ENCODE data around the gene TNRC6C.

DNA sequence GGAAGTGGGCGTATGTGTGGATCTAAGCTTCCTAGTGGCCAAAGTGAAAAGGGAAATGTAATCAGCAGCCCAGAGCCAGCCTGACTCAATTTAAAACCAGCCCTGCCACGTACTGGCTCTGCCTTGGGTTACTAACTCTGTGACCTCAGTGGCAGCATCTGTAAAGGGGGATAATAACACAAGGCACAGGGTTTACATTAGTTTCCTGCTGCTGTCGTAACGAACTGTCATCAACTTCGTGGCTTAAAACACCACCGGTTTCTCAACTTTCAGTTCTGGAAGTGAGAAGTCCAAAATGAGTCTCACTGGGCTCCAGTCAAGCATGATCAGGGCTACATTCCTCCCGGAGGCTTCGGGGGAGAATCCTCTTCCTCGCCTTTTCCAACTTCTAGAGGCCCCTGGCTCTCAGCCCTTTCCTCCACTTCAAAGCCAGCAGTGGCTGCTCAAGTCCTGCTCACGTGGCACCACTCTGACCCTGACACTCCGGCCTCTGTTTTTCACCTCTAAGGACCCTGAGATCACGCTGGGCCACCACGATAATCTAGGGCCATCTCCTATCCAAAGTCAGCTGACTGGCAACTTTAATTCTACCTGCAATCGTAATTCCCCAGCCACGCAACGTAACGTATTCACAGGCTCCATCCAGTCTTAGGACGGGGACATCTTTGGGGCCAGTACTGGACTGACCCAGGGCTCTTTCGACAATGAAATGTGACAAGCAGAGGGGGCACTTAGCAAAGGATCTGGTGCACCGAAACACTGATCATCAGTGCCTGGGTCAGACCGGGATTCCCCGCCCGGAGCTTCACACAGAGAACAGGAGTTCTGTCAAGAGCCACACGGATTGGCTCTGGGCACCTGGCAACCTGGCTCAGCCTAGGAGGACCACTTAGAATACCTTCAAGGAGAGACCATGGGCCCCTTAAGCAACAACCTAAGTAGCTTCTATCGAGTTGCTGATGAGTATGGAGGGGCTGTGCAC is 155.6 kb downstream of the TNRC6C start:
- TF ChIP-seq, protein P1, sequence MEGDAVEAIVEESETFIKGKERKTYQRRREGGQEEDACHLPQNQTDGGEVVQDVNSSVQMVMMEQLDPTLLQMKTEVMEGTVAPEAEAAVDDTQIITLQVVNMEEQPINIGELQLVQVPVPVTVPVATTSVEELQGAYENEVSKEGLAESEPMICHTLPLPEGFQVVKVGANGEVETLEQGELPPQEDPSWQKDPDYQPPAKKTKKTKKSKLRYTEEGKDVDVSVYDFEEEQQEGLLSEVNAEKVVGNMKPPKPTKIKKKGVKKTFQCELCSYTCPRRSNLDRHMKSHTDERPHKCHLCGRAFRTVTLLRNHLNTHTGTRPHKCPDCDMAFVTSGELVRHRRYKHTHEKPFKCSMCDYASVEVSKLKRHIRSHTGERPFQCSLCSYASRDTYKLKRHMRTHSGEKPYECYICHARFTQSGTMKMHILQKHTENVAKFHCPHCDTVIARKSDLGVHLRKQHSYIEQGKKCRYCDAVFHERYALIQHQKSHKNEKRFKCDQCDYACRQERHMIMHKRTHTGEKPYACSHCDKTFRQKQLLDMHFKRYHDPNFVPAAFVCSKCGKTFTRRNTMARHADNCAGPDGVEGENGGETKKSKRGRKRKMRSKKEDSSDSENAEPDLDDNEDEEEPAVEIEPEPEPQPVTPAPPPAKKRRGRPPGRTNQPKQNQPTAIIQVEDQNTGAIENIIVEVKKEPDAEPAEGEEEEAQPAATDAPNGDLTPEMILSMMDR (IDR thresholded peaks at IDR 0.05 in 4 of 5, conservative IDR thresholded peaks at IDR 0.05 in 1 of 5), result no peak
- no peak for TF ChIP-seq POLR2A (IDR thresholded peaks at IDR 0.05)
